B cell (primary cell): ENCODE results near the gene BSDC1. TPM values are rescaled to one million over a fixed set of nuclear protein-coding genes. Genes with fewer than 3 reads are reported as not detected.
A peak's percentile ranks its signal among the peaks of the same experiment; 100 is the strongest.

Experiments
- ATAC-seq: fragments of 200-7000 bp; cut with Tn5 transposase; one replicate; pipeline ENCODE4 v1.10.0; 2021; ENCODE audit warnings: low read depth, mild to moderate bottlenecking, moderate number of reproducible peaks, moderate library complexity
- CTCF ChIA-PET: fragments of 350-600 bp; sonication (Branson Sonifier 250); formaldehyde crosslinking; loops from one replicate; lab custom pipeline; 2021; ENCODE audit warnings: antibody characterized with exemption, inconsistent platforms; lab: Charles Lee
- POLR2A ChIA-PET: fragments of 350-600 bp; sonication (Branson Sonifier 250); formaldehyde crosslinking; loops from one replicate; lab custom pipeline; 2021; ENCODE audit warnings: antibody characterized with exemption; lab: Charles Lee
- DNase-seq: peaks from one replicate; pipeline ENCODE4 v3.0.0; 2013
- H2AFZ ChIP-seq: 2 replicates; pipeline ENCODE4 v1.6.1; 2012; ENCODE audit warnings: mild to moderate bottlenecking, low read depth, low read length; ENCODE audit not compliant: insufficient read depth, poor library complexity, severe bottlenecking
- H3K27ac ChIP-seq, 2 donors: 1 replicate in 1 of 2; 2 replicates in 1 of 2; pipeline ENCODE4 v1.5.1; 2012 to 2013; ENCODE audit warnings: low read length in 2 of 2, mild to moderate bottlenecking in 2 of 2, moderate library complexity in 1 of 2
- H3K27me3 ChIP-seq, 4 experiments: fragments of 200-600 bp in 1 of 4; sonication (generic) in 1 of 4; replicated peaks in 1 of 4; 1 replicate in 2 of 4; 2 replicates in 2 of 4; pipeline versions ENCODE4 v1.6.1 to v1.7.0; 2013 to 2016; ENCODE audit warnings: low read length in 3 of 4, mild to moderate bottlenecking in 2 of 4, mixed read lengths in 1 of 4, moderate library complexity in 1 of 4; ENCODE audit not compliant: insufficient read depth in 4 of 4, control insufficient read depth in 3 of 4; ENCODE audit errors: control extremely low read depth in 1 of 4
- H3K36me3 ChIP-seq, 2 experiments: replicated peaks in 1 of 2; 1 replicate in 1 of 2; 2 replicates in 1 of 2; pipeline versions ENCODE4 v1.6.1 to v1.7.1; 2013; ENCODE audit warnings: low read length in 1 of 2; ENCODE audit not compliant: insufficient read depth in 2 of 2, control insufficient read depth in 1 of 2; ENCODE audit errors: control extremely low read depth in 1 of 2, extremely low read depth in 1 of 2
- H3K4me1 ChIP-seq, 2 donors: fragments of 200-600 bp in 1 of 2; sonication (generic) in 1 of 2; 1 replicate in 1 of 2; 2 replicates in 1 of 2; pipeline versions ENCODE4 v1.5.1 to v1.6.1; 2013 to 2017; ENCODE audit warnings: low read length in 2 of 2; ENCODE audit not compliant: control insufficient read depth in 2 of 2, insufficient read depth in 2 of 2
- H3K4me2 ChIP-seq: replicated peaks from 2 replicates; pipeline ENCODE3; 2012; ENCODE audit warnings: mild to moderate bottlenecking, low read depth, low read length; ENCODE audit not compliant: poor library complexity, severe bottlenecking
- H3K4me3 ChIP-seq, 5 experiments: fragments of 200-600 bp in 1 of 5; sonication (generic) in 1 of 5; 1 replicate in 3 of 5; 2 replicates in 2 of 5; pipeline versions ENCODE4 v1.5.1 to v1.7.0; 2011 to 2016; ENCODE audit warnings: low read length in 4 of 5, mild to moderate bottlenecking in 4 of 5, low read depth in 2 of 5, control low read depth in 1 of 5, moderate library complexity in 1 of 5; ENCODE audit not compliant: insufficient read depth in 1 of 5; ENCODE audit errors: control extremely low read depth in 1 of 5, extremely low read depth in 1 of 5
- H3K79me2 ChIP-seq: fragments of 200-600 bp; sonication (generic); one replicate; pipeline ENCODE4 v1.6.0; 2016; ENCODE audit warnings: low read length; ENCODE audit not compliant: control insufficient read depth, insufficient read depth
- H3K9ac ChIP-seq: fragments of 200-600 bp; sonication (generic); 2 replicates; pipeline ENCODE4 v1.6.1; 2017; ENCODE audit warnings: mild to moderate bottlenecking, low read length, moderate library complexity
- H3K9me3 ChIP-seq, 3 donors: one replicate each; pipeline versions ENCODE4 v1.6.1 to v1.7.1; 2013; ENCODE audit warnings: low read length in 2 of 3; ENCODE audit not compliant: control insufficient read depth in 2 of 3, insufficient read depth in 1 of 3; ENCODE audit errors: control extremely low read depth in 1 of 3
- H4K20me1 ChIP-seq: 2 replicates; pipeline ENCODE4 v1.6.0; 2012; ENCODE audit warnings: mild to moderate bottlenecking, low read length; ENCODE audit not compliant: insufficient read depth, control insufficient read depth, poor library complexity, severe bottlenecking
- H3K27ac Mint-ChIP-seq: one replicate; pipeline ENCODE4 v1.8.0; 2021; ENCODE audit warnings: mixed read lengths
- H3K27me3 Mint-ChIP-seq: one replicate; pipeline ENCODE4 v1.8.0; 2021; ENCODE audit warnings: mixed read lengths
- H3K4me1 Mint-ChIP-seq: one replicate; pipeline ENCODE4 v1.8.0; 2021; ENCODE audit warnings: mixed read lengths
- H3K4me3 Mint-ChIP-seq: one replicate; pipeline ENCODE4 v1.8.0; 2021; ENCODE audit warnings: mixed read lengths
- H3K9me3 Mint-ChIP-seq: one replicate; pipeline ENCODE4 v1.8.0; 2022; ENCODE audit warnings: mixed read lengths; ENCODE audit not compliant: insufficient read depth
- CTCF ChIP-seq: fragments of 200-600 bp; IDR thresholded peaks from one replicate; pipeline ENCODE4 v1.8.0; 2022; ENCODE audit warnings: antibody characterized with exemption, mild to moderate bottlenecking
- EZH2 ChIP-seq: IDR thresholded peaks from 2 replicates; pipeline ENCODE4 v1.6.1; 2012; ENCODE audit warnings: borderline replicate concordance, low read depth, mild to moderate bottlenecking, moderate library complexity, low read length; ENCODE audit not compliant: insufficient read depth, poor library complexity, severe bottlenecking
- WGBS: methylation state at CpG from one replicate; pipeline ENCODE4 v1.1.5; 2013; ENCODE audit warnings: missing lambda C conversion rate; ENCODE audit not compliant: insufficient coverage; 5-methylcytosine and 5-hydroxymethylcytosine counted together
- intact Hi-C: fragments of 100-400 bp; cut with micrococcal nuclease; formaldehyde crosslinking; loops from one replicate; pipeline ENCODE4 v1.10.0; 2022
- polyA plus RNA-seq: library from polyadenylated mRNA; depleted of rRNA; stranded (reverse); fragments of >200 nt; gene quantifications from 2 replicates; pipeline ENCODE4 v1.2.3, GENCODE V29; 2012
- total RNA-seq, 2 donors: library from RNA; stranded (reverse); fragments of 120-200 nt in 1 of 2; gene quantifications; 1 replicate in 1 of 2; 2 replicates in 1 of 2; pipeline versions ENCODE4 v1.2.3 to v1.2.4, GENCODE V29; 2013 to 2022

Gene BSDC1
- total and polyA plus RNA-seq, 2 donors (not counting 1 experiment from before 2014, with no cell fraction given): 54.5 to 117 TPM

- ATAC-seq (no peak), DNase-seq (no peak)
- WGBS: 94% methylated on average over 11 of the region's 14 CpGs
- H4K20me1 ChIP-seq: peaks cover 32% of the 10 kb centered on the region
- peaks cover 19% of the 10 kb centered on the region for H3K79me2 ChIP-seq
- TF ChIP-seq CTCF (no peak), EZH2 (no peak)
- H3K27me3 Mint-ChIP-seq: no peaks in the 10 kb centered on the region
- peak overlapping the region; percentile 64 for H3K27ac Mint-ChIP-seq
- peak overlapping the region; percentile 30 for H3K4me3 Mint-ChIP-seq
- no peaks in the 10 kb centered on the region for H3K9me3 Mint-ChIP-seq
- peaks cover 55% of the 10 kb centered on the region for H3K4me1 Mint-ChIP-seq
- no peaks in the 10 kb centered on the region for H3K27me3 ChIP-seq
- H3K4me3 ChIP-seq: no peak overlapping the region
- no peak overlapping the region for H2AFZ ChIP-seq
- ChIA-PET CTCF (no interaction called here), POLR2A (interaction anchor here (3.9 kb wide), 1 partner anchor 13 kb away, joined by 51 read pairs; no protein-coding TSS in a partner anchor)
- intact Hi-C loops: loop anchor here (5.0 kb wide), 1 partner anchor 34 kb away; no protein-coding TSS in a partner anchor
- no peak overlapping the region for H3K27ac ChIP-seq
- H3K36me3 ChIP-seq: peaks cover 0 to 6% of the 10 kb centered on the region in 2 experiments
- H3K9ac ChIP-seq: no peak overlapping the region
- peak overlapping the region; percentile 89 for H3K4me2 ChIP-seq
- peaks cover 52 to 56% of the 10 kb centered on the region in 2 donors for H3K4me1 ChIP-seq
- no peaks in the 10 kb centered on the region for H3K9me3 ChIP-seq
These were observed 55.5 kb downstream of the BSDC1 start for GRCh38 chr1:32338637-32339145.
